H1 (cell line): ENCODE results near the gene NOC2L. TPM values are rescaled to one million over a fixed set of nuclear protein-coding genes. Genes with fewer than 3 reads are reported as not detected.
A peak's percentile ranks its signal among the peaks of the same experiment; 100 is the strongest.

Experiments used
- CTCF ChIA-PET: fragments of 300-600 bp; sonication (Branson Sonifier 250); formaldehyde crosslinking; loops from one replicate; lab custom pipeline; 2021; ENCODE audit not compliant: partially characterized antibody; lab: Charles Lee
- POLR2A ChIA-PET: fragments of 300-600 bp; sonication (Branson Sonifier 250); formaldehyde crosslinking; loops from one replicate; lab custom pipeline; 2021; ENCODE audit warnings: inconsistent platforms; ENCODE audit not compliant: partially characterized antibody; lab: Charles Lee
- DNase-seq, 2 experiments: peaks; one replicate each; pipeline versions ENCODE4 v3.0.0 to v3.0.0-alpha.2; 2010 to 2022; ENCODE audit warnings: low spot score in 2 of 2, low read depth in 1 of 2, mixed read lengths in 1 of 2
- FAIRE-seq: peaks from 2 replicates; lab custom pipeline; 2011; peaks lifted over from hg19 to GRCh38; lab: Jason Lieb, UNC
- H2AFZ ChIP-seq: 2 replicates; pipeline ENCODE4 v1.8.1; 2012; ENCODE audit warnings: low read length, inconsistent platforms
- H2AK5ac ChIP-seq: 2 replicates; pipeline ENCODE4 v1.6.1; 2013; ENCODE audit warnings: low read depth, low read length
- H2BK120ac ChIP-seq: replicated peaks from 2 replicates; pipeline ENCODE3; 2013; ENCODE audit warnings: low read depth, low read length, inconsistent platforms
- H2BK12ac ChIP-seq: 2 replicates; pipeline ENCODE4 v1.6.1; 2013; ENCODE audit warnings: low read depth, low read length
- H2BK15ac ChIP-seq: 2 replicates; pipeline ENCODE4 v1.6.1; 2013; ENCODE audit warnings: low read length
- H2BK20ac ChIP-seq: 2 replicates; pipeline ENCODE4 v1.6.1; 2013; ENCODE audit warnings: low read length
- H2BK5ac ChIP-seq: 2 replicates; pipeline ENCODE4 v1.6.1; 2013; ENCODE audit warnings: low read depth, low read length
- H3K14ac ChIP-seq: 2 replicates; pipeline ENCODE4 v1.6.1; 2013; ENCODE audit warnings: inconsistent platforms; ENCODE audit not compliant: insufficient read length
- H3K18ac ChIP-seq: 2 replicates; pipeline ENCODE4 v1.6.1; 2013; ENCODE audit warnings: low read length; ENCODE audit errors: extremely low read depth
- H3K23ac ChIP-seq: 2 replicates; pipeline ENCODE4 v1.6.1; 2013; ENCODE audit warnings: inconsistent platforms; ENCODE audit not compliant: insufficient read length
- H3K23me2 ChIP-seq: 2 replicates; pipeline ENCODE4 v1.6.1; 2013; ENCODE audit warnings: low read depth, low read length
- H3K27ac ChIP-seq: 2 replicates; pipeline ENCODE4 v1.6.1; 2011; ENCODE audit warnings: low read depth, low read length, inconsistent platforms
- H3K27me3 ChIP-seq, 4 experiments: replicated peaks in 1 of 4; 1 replicate in 1 of 4; 2 replicates in 3 of 4; pipeline versions ENCODE4 v1.6.1 to v1.8.1; 2011 to 2013; ENCODE audit warnings: low read length in 3 of 4, mild to moderate bottlenecking in 3 of 4, inconsistent platforms in 2 of 4, mixed read lengths in 2 of 4, moderate library complexity in 1 of 4; ENCODE audit not compliant: control insufficient read depth in 3 of 4, insufficient read depth in 3 of 4; ENCODE audit errors: extremely low read depth in 1 of 4
- H3K36me3 ChIP-seq, 4 experiments: 2 replicates each; pipeline versions ENCODE4 v1.6.1 to v1.8.1; 2011 to 2013; ENCODE audit warnings: mild to moderate bottlenecking in 4 of 4, low read length in 3 of 4, moderate library complexity in 2 of 4, control low read depth in 1 of 4, inconsistent platforms in 1 of 4; ENCODE audit not compliant: insufficient read depth in 4 of 4, control insufficient read depth in 2 of 4
- H3K4ac ChIP-seq: replicated peaks from 2 replicates; pipeline ENCODE3; 2013; ENCODE audit warnings: low read length, low read depth, mixed read lengths, inconsistent platforms; ENCODE audit not compliant: insufficient read length
- H3K4me1 ChIP-seq, 4 experiments: replicated peaks in 1 of 4; 1 replicate in 1 of 4; 2 replicates in 3 of 4; pipeline versions ENCODE4 v1.6.1 to v1.8.1; 2011 to 2013; ENCODE audit warnings: low read length in 3 of 4, inconsistent platforms in 2 of 4, mixed read lengths in 1 of 4; ENCODE audit not compliant: insufficient read depth in 4 of 4, control insufficient read depth in 3 of 4
- H3K4me2 ChIP-seq, 2 experiments: 2 replicates each; pipeline versions ENCODE4 v1.6.1 to v1.8.1; 2011 to 2013; ENCODE audit warnings: low read depth in 2 of 2, low read length in 2 of 2, control low read depth in 1 of 2, inconsistent platforms in 1 of 2, mild to moderate bottlenecking in 1 of 2; ENCODE audit not compliant: insufficient read depth in 1 of 2
- H3K4me3 ChIP-seq, 4 experiments: fragments of 200-600, 300-600 bp in 1 of 4; sonication (generic), shearing (Covaris generic), sonication (Bioruptor Twin) in 1 of 4; 2 replicates each; pipeline versions ENCODE4 v1.5.1 to v1.8.1; 2011 to 2016; ENCODE audit warnings: low read length in 4 of 4, low read depth in 3 of 4, control low read depth in 2 of 4, inconsistent platforms in 2 of 4, mild to moderate bottlenecking in 2 of 4, mixed read lengths in 1 of 4, moderate library complexity in 1 of 4; ENCODE audit not compliant: insufficient read depth in 2 of 4; ENCODE audit errors: extremely low read depth in 1 of 4
- H3K56ac ChIP-seq: replicated peaks from 2 replicates; pipeline ENCODE3; 2013; ENCODE audit warnings: low read depth, mild to moderate bottlenecking, mixed read lengths, low read length, inconsistent platforms; ENCODE audit not compliant: insufficient read length
- H3K79me1 ChIP-seq: 2 replicates; pipeline ENCODE4 v1.6.1; 2013; ENCODE audit warnings: low read depth, low read length, control low read depth
- H3K79me2 ChIP-seq, 2 experiments: 2 replicates each; pipeline versions ENCODE4 v1.6.1 to v1.8.1; 2012 to 2013; ENCODE audit warnings: low read length in 2 of 2, mild to moderate bottlenecking in 2 of 2, inconsistent platforms in 1 of 2; ENCODE audit not compliant: insufficient read depth in 2 of 2, control insufficient read depth in 1 of 2
- H3K9ac ChIP-seq, 4 experiments: replicated peaks in 1 of 4; 1 replicate in 1 of 4; 2 replicates in 3 of 4; pipeline versions ENCODE4 v1.6.1 to v1.8.1; 2011 to 2013; ENCODE audit warnings: low read depth in 3 of 4, low read length in 3 of 4, control low read depth in 2 of 4, mild to moderate bottlenecking in 2 of 4, moderate library complexity in 2 of 4, inconsistent platforms in 1 of 4; ENCODE audit errors: extremely low read depth in 1 of 4
- H3K9me3 ChIP-seq, 2 experiments: 2 replicates each; pipeline versions ENCODE4 v1.6.1 to v1.8.1; 2012 to 2013; ENCODE audit warnings: mild to moderate bottlenecking in 2 of 2, moderate library complexity in 2 of 2, control low read depth in 1 of 2, inconsistent platforms in 1 of 2, low read depth in 1 of 2, low read length in 1 of 2, mixed read lengths in 1 of 2; ENCODE audit not compliant: insufficient read depth in 2 of 2
- H4K20me1 ChIP-seq, 2 experiments: replicated peaks in 1 of 2; 2 replicates each; pipeline versions ENCODE3 to v1.8.1; 2011 to 2013; ENCODE audit warnings: inconsistent platforms in 2 of 2, low read length in 2 of 2, mild to moderate bottlenecking in 1 of 2; ENCODE audit not compliant: insufficient read depth in 2 of 2, control insufficient read depth in 1 of 2
- H4K5ac ChIP-seq: 2 replicates; pipeline ENCODE4 v1.6.1; 2013; ENCODE audit warnings: low read length, low read depth, mixed read lengths, inconsistent platforms; ENCODE audit not compliant: insufficient read length
- H4K8ac ChIP-seq: 2 replicates; pipeline ENCODE4 v1.8.0; 2013; ENCODE audit warnings: mild to moderate bottlenecking, moderate library complexity, low read length, inconsistent platforms; ENCODE audit not compliant: insufficient read depth; ENCODE audit errors: extremely low read depth
- H4K91ac ChIP-seq: replicated peaks from 2 replicates; pipeline ENCODE3; 2013; ENCODE audit warnings: low read length, mixed read lengths, inconsistent platforms; ENCODE audit not compliant: insufficient read length
- BCL11A ChIP-seq, 2 experiments: IDR thresholded peaks; one replicate each; pipeline ENCODE4 v1.6.1; 2011; ENCODE audit warnings: low read depth in 2 of 2, low read length in 2 of 2, mild to moderate bottlenecking in 2 of 2
- CEBPB ChIP-seq: IDR thresholded peaks from 2 replicates; pipeline ENCODE4 v1.6.1; 2012; ENCODE audit warnings: low read depth, low read length
- CHD1 ChIP-seq: IDR thresholded peaks from 2 replicates; pipeline ENCODE4 v1.6.1; 2012; ENCODE audit warnings: low read depth, low read length, improper control_type of control experiment
- EZH2 ChIP-seq: fragments of 200-600 bp; sonication (generic); IDR thresholded peaks from 2 replicates; pipeline ENCODE4 v1.7.1; 2012; ENCODE audit warnings: low read depth, mild to moderate bottlenecking, moderate library complexity, low read length, inconsistent platforms; ENCODE audit not compliant: severe bottlenecking
- KDM1A ChIP-seq: fragments of 200-600, 300-600 bp; sonication (generic); IDR thresholded peaks from 2 replicates; pipeline ENCODE4 v1.7.1; 2016; ENCODE audit warnings: mild to moderate bottlenecking, low read length, borderline replicate concordance
- MAFK ChIP-seq: IDR thresholded peaks from 2 replicates; pipeline ENCODE4 v1.6.1; 2012; ENCODE audit warnings: low read depth, mild to moderate bottlenecking, improper control_type of control experiment, low read length
- SAP30 ChIP-seq: fragments of 300-600 bp; sonication (generic); IDR thresholded peaks from 2 replicates; pipeline ENCODE4 v1.7.1; 2012; ENCODE audit warnings: low read length, moderate library complexity, mild to moderate bottlenecking, inconsistent platforms; ENCODE audit not compliant: insufficient read depth, insufficient replicate concordance
- WGBS, 2 experiments: shearing (Covaris generic) in 1 of 2; methylation state at CpG; one replicate each; pipeline versions ENCODE4 v1.1.6 to v1.1.7; 2013 to 2015; ENCODE audit warnings: low lambda C conversion rate in 2 of 2, mixed read lengths in 2 of 2, inconsistent platforms in 1 of 2, low coverage in 1 of 2, missing lambda C conversion rate in 1 of 2; ENCODE audit not compliant: insufficient replicate concordance in 2 of 2, insufficient coverage in 1 of 2, insufficient read length in 1 of 2; ENCODE audit errors: extremely low coverage in 1 of 2, missing lambda C conversion rate in 1 of 2; 5-methylcytosine and 5-hydroxymethylcytosine counted together
- polyA plus RNA-seq, 7 experiments: library from polyadenylated mRNA; depleted of rRNA in 3 of 7; stranded (reverse) in 5 of 7; unstranded in 2 of 7; fragments of >200 nt in 5 of 7; fragments of 200-250 nt in 2 of 7; gene quantifications; 1 replicate in 5 of 7; 2 replicates in 1 of 7; 4 replicates in 1 of 7; pipeline versions ENCODE4 v1.2.1 to v1.2.3, GENCODE V29; 2011 to 2013; ENCODE audit warnings: missing spikeins in 2 of 7, mixed read lengths in 2 of 7
- total RNA-seq: library from RNA; stranded (reverse); fragmentation: NEBNext Ultra II Directional; extraction: Animal tissue kit (Norgen Biotek cat#: 25700); gene quantifications from 2 replicates; pipeline ENCODE4 v1.2.1, GENCODE V29; 2021

Gene NOC2L
- total and polyA plus RNA-seq, 2 of the 8 experiments (the other 6 are each of a cell fraction or from before 2014, with no cell fraction given) = 74.7 to 130 TPM

DNA sequence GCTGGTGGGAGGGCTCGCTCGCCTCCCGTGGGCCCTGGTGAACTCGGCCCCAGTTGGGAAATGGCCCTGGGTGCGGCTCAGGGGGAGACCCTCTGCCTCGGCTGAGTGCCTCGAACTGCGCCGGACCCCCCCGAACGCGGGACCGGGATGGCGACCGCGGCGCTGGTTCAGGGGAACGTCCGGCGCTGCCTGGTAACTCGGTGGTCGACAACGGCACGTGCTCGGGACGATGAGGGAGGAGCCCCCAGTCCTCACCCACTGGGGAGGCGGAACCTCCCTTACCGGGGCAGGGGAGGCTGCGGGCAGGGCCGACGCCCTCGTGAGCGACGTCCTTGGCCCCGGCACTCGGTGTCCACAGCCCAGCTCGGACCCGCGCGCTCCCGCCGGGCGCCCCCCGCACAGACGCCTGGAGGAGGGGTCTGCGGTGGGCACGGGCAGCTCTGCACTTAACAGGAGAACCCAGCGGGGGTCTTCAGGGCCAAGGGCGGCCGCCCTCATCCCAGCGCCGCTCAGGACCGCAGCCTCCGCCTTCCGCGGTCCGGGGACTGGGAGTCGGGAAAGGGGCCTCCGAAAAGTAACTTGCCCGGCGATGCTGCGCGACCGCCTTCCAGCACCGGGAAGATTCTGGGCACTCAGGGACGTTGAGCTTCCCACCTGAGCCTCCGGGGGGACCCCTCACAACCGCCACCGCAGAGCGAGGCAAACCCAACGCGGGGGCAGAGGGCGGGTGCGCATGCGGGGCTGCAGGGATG, 39.1 kb upstream of the NOC2L start:
- no peak overlapping the region for H3K9ac ChIP-seq
- H2BK120ac ChIP-seq = no peak overlapping the region
- H3K27me3 ChIP-seq = peaks cover 47 to 80% (median 69%) of the 10 kb centered on the region in 4 experiments
- peak in 1 of 2 experiments; percentile 63 for DNase-seq
- H3K27ac ChIP-seq = no peak overlapping the region
- peaks cover 13% of the 10 kb centered on the region; the same call in 1 of the 2 replicates for H3K23me2 ChIP-seq
- WGBS, 2 experiments = 19% methylated on average over 57 of the region's 75 CpGs; no CpG with 5 or more reads in 1 of the 2 experiments
- H3K79me1 ChIP-seq = no peaks in the 10 kb centered on the region
- H4K20me1 ChIP-seq = peaks cover 0 to 8% of the 10 kb centered on the region in 2 experiments
- no peak for FAIRE-seq
- H2AK5ac ChIP-seq = no peak overlapping the region
- H2BK15ac ChIP-seq = no peak overlapping the region
- peak overlapping the region; percentile 40 for H4K91ac ChIP-seq
- ChIA-PET CTCF (interaction anchor here (0.6 to 3.6 kb wide), 8 partner anchors 9 to 124 kb away, joined by 3 to 40 read pairs (median 4); partner anchors contain the start of genes AGRN and PERM1), POLR2A (interaction anchor here (1.0 to 2.6 kb wide), 5 partner anchors 16 to 57 kb away, joined by 3 to 20 read pairs (median 4); partner anchors contain the start of gene PERM1)
- H3K56ac ChIP-seq = no peak overlapping the region
- no peak overlapping the region for H4K5ac ChIP-seq
- H2AFZ ChIP-seq = no peak overlapping the region
- H3K36me3 ChIP-seq = peaks cover 0 to 18% (median 0%) of the 10 kb centered on the region in 4 experiments; a peak in 1 of 8 replicates
- peak overlapping the region; percentile 8 to 77 (median 35); a peak in 6 of 8 replicates for H3K4me3 ChIP-seq
- no peak overlapping the region for H3K14ac ChIP-seq
- H3K23ac ChIP-seq = no peak overlapping the region
- peak overlapping the region; percentile 3; the same call in 1 of the 2 replicates for H2BK12ac ChIP-seq
- H3K18ac ChIP-seq = peak overlapping the region; percentile 93
- H2BK20ac ChIP-seq = no peak overlapping the region
- H3K4ac ChIP-seq = peak overlapping the region; percentile 69
- no peak overlapping the region for H2BK5ac ChIP-seq
- H3K9me3 ChIP-seq = no peaks in the 10 kb centered on the region; a peak in 1 of 4 replicates
- no peak overlapping the region; the same call in 1 of the 2 replicates for H4K8ac ChIP-seq
- H3K4me1 ChIP-seq = peaks cover 0 to 22% (median 12%) of the 10 kb centered on the region in 4 experiments; a peak in 6 of 7 replicates
- peak overlapping the region; percentile 56 to 65 for H3K4me2 ChIP-seq
- no peaks in the 10 kb centered on the region for H3K79me2 ChIP-seq
- TF ChIP-seq CEBPB (no peak), MAFK (no peak), KDM1A (no peak), SAP30 (no peak), CHD1 (no peak), BCL11A (IDR thresholded peaks at IDR 0.05; ENCODE audit: low read depth in 2 of 2, low read length in 2 of 2) (no peak), EZH2 (peak; percentile 18)
